ENCODE data around the gene DSCAML1. TPM values are rescaled to one million over a fixed set of nuclear protein-coding genes. Genes with fewer than 3 reads are reported as not detected.

The DSCAML1 gene
- total and polyA plus RNA-seq, 7 donors, result 0.04 to 0.52 (median 0.06) TPM

DNA sequence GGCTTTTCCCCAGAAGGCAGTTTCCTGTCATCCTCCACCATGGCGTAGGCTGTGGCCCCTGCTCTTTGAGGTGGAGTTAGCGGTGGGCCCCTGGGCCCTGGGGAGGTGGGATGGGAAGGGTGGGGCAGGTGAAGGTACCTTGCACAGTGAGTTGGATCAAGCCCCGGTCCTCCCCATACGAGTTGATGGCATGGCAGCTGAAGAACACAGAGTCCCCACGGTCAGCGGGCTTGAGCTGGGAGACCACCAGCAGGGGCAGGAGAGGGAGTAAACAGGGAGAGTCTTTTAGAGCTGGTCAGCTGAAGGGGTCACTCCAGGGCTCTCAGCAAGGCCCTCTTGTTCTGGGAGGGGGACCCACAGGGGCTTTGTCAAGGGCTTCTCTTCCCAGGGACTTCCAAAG, 316.0 kb downstream of the DSCAML1 start:
- TF ChIP-seq, protein P1, sequence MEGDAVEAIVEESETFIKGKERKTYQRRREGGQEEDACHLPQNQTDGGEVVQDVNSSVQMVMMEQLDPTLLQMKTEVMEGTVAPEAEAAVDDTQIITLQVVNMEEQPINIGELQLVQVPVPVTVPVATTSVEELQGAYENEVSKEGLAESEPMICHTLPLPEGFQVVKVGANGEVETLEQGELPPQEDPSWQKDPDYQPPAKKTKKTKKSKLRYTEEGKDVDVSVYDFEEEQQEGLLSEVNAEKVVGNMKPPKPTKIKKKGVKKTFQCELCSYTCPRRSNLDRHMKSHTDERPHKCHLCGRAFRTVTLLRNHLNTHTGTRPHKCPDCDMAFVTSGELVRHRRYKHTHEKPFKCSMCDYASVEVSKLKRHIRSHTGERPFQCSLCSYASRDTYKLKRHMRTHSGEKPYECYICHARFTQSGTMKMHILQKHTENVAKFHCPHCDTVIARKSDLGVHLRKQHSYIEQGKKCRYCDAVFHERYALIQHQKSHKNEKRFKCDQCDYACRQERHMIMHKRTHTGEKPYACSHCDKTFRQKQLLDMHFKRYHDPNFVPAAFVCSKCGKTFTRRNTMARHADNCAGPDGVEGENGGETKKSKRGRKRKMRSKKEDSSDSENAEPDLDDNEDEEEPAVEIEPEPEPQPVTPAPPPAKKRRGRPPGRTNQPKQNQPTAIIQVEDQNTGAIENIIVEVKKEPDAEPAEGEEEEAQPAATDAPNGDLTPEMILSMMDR (IDR thresholded peaks at IDR 0.05), result no peak
- no peaks in the 10 kb centered on the region for H3K4me1 ChIP-seq
- H3K27me3 ChIP-seq (ENCODE audit: insufficient read depth in 3 of 3, low read length in 2 of 3), result peaks cover 0 to 7% (median 0%) of the 10 kb centered on the region in 3 donors
- DNase-seq (no peak), ATAC-seq (no peak)
- WGBS, 3 donors, result 83 to 89% (median 87%) methylated on average over 6 of the region's 6 CpGs
- intact Hi-C loops (cut with DNase I), result no loop called here
- H3K36me3 ChIP-seq (ENCODE audit: insufficient read depth in 1 of 2, low read depth in 1 of 2), result no peaks in the 10 kb centered on the region
- no peak overlapping the region for H3K4me3 ChIP-seq
- no peaks in the 10 kb centered on the region for H3K9me3 ChIP-seq
- no peak overlapping the region for H3K27ac ChIP-seq

DNA sequence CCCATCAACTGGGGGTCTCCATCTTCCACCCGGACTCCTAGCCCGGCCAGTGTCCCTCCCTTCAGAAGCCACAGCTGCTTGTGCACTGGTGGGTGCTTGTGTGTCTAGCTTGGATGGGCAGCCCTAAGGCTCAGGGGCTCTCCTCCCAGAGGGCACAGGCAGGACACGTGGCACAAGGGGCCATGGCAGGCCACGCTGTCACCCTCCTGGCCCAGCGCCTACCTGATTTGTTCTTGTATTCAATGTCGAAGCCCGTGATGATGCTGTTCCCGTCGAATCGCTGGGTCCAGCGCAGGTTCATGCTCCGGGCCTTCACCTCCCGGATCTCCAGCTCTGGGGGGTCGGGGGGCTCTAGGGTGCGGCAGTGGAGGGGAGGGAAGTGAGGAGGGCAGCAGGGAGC, 316.8 kb downstream of the DSCAML1 start:
- ATAC-seq, result no peak
- TF ChIP-seq, protein P1 (IDR thresholded peaks at IDR 0.05), result no peak
- Histone ChIP-seq H3K36me3 (ENCODE audit: insufficient read depth in 1 of 2, low read depth in 1 of 2) (no peaks in the 10 kb centered on the region), H3K4me3 (no peak overlapping the region), H3K9me3 (no peaks in the 10 kb centered on the region), H3K27ac (no peak overlapping the region), H3K27me3 (ENCODE audit: insufficient read depth in 3 of 3, low read length in 2 of 3) (peaks cover 0 to 7% (median 0%) of the 10 kb centered on the region in 3 donors), H3K4me1 (no peaks in the 10 kb centered on the region)
- intact Hi-C loops (cut with DNase I), result no loop called here
- WGBS, 3 donors, result 87 to 92% (median 87%) methylated on average over 14 to 15 of the region's 15 CpGs
- DNase-seq, result no peak

DNA sequence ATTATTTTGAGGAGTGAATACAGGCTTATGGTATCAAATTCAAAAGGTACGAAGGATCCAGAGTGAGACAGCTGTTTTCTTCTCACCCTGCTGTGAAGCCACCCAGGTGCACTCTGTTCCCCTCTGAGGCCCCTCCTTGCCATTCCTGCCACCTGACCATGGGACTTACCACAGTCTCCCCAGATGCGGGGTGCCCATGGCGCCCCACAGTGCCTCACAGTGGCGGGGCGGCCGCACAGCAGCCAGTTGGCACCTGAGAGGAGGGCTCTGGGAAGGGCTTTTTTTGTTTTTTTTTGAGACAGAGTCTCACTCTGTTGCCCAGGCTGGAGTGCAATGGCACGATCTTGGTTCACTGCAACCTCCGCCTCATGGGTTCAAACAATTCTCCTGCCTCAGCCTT, 317.6 kb downstream of the DSCAML1 start:
- H3K27ac ChIP-seq, result no peak overlapping the region
- DNase-seq (no peak), ATAC-seq (no peak)
- peaks cover 0 to 7% (median 0%) of the 10 kb centered on the region in 3 donors for H3K27me3 ChIP-seq (ENCODE audit: insufficient read depth in 3 of 3, low read length in 2 of 3)
- H3K4me1 ChIP-seq, result no peaks in the 10 kb centered on the region
- WGBS, 3 donors, result 68 to 92% (median 75%) methylated on average over 8 of the region's 8 CpGs
- H3K9me3 ChIP-seq, result no peaks in the 10 kb centered on the region
- intact Hi-C loops (cut with DNase I), result no loop called here
- no peaks in the 10 kb centered on the region for H3K36me3 ChIP-seq (ENCODE audit: insufficient read depth in 1 of 2, low read depth in 1 of 2)
- TF ChIP-seq, protein P1 (IDR thresholded peaks at IDR 0.05), result no peak
- no peak overlapping the region for H3K4me3 ChIP-seq

- no peaks in the 10 kb centered on the region for H3K4me1 ChIP-seq
- 77 to 80% (median 80%) methylated on average over 7 of the region's 7 CpGs for WGBS, 3 donors
- intact Hi-C loops (cut with DNase I), result no loop called here
- DNase-seq, result no peak
- H3K27me3 ChIP-seq (ENCODE audit: insufficient read depth in 3 of 3, low read length in 2 of 3), result peaks cover 0 to 8% (median 0%) of the 10 kb centered on the region in 3 donors
- H3K27ac ChIP-seq, result no peak overlapping the region
- no peaks in the 10 kb centered on the region for H3K9me3 ChIP-seq
- no peak overlapping the region for H3K4me3 ChIP-seq
- no peaks in the 10 kb centered on the region for H3K36me3 ChIP-seq (ENCODE audit: insufficient read depth in 1 of 2, low read depth in 1 of 2)
- no peak for ATAC-seq
- TF ChIP-seq, protein P1 (IDR thresholded peaks at IDR 0.05), result no peak
These were observed 318.1 kb downstream of the DSCAML1 start for GRCh38 chr11:117478926-117479325.

Measured in psoas muscle (tissue), 8 donors.